Anterior cingulate cortex (tissue), 58 donors: ENCODE results near the gene EIF3B.
"Not testable (repeated sequence)": the region's sequence is repeated elsewhere in the genome, so short reads cannot be mapped to it uniquely, and the experiment has no call there.

Source experiments
- DNase-seq, 58 donors: peaks; one replicate each; lab custom pipeline; 2025; lab: John Stamatoyannopoulos, UW

Gene EIF3B

GRCh38 chr7:2394566-2395082, 40.0 kb downstream of the EIF3B start:
- DNase-seq, result no peak

- no peak for DNase-seq
These were observed 43.9 kb downstream of the EIF3B start for GRCh38 chr7:2398506-2398905.

GRCh38 chr7:2399848-2400587, 45.4 kb downstream of the EIF3B start:
- DNase-seq, result peak in 39 of 58 donors; percentile 2 to 83 (median 45)

GRCh38 chr7:2402687-2403013, 48.0 kb downstream of the EIF3B start:
- DNase-seq, result no peak

- peak; percentile 50 to 97 (median 93) for DNase-seq
These were observed 48.5 kb downstream of the EIF3B start, which contains the start of gene CHST12 for GRCh38 chr7:2403014-2403717. CHST12 (plus strand) TSS chr7:2403611; CDS start chr7:2432640, 29,029 bp downstream.

GRCh38 chr7:2403718-2404648, 49.4 kb downstream of the EIF3B start:
- DNase-seq, result peak in 41 of 58 donors; percentile 12 to 68 (median 45)

GRCh38 chr7:2404714-2405119, 50.1 kb downstream of the EIF3B start:
- DNase-seq, result no peak

GRCh38 chr7:2405201-2405600, 50.6 kb downstream of the EIF3B start:
- no peak for DNase-seq

- DNase-seq, result no peak
These were observed 51.1 kb downstream of the EIF3B start for GRCh38 chr7:2405601-2406345.

GRCh38 chr7:2409745-2410414, 55.3 kb downstream of the EIF3B start:
- DNase-seq, result no peak

- no peak for DNase-seq
These were observed 56.4 kb downstream of the EIF3B start for GRCh38 chr7:2411049-2411448.

GRCh38 chr7:2411815-2412586, 57.4 kb downstream of the EIF3B start:
- no peak for DNase-seq

GRCh38 chr7:2412587-2413201, 58.1 kb downstream of the EIF3B start:
- DNase-seq, result no peak

GRCh38 chr7:2416063-2416462, 61.4 kb downstream of the EIF3B start:
- no peak for DNase-seq

- no peak for DNase-seq
These were observed 62.0 kb downstream of the EIF3B start for GRCh38 chr7:2416650-2417049.

- not testable (repeated sequence) for DNase-seq
These were observed 62.6 kb downstream of the EIF3B start for GRCh38 chr7:2417178-2417577.

- DNase-seq, result peak in 1 of 58 donors; percentile 16
These were observed 63.4 kb downstream of the EIF3B start for GRCh38 chr7:2417981-2418481.
